Fibroblast of lung (primary cell): ENCODE results near the gene SMOC2.

Experiments
- CTCF ChIP-seq, 2 donors: IDR thresholded peaks in 1 of 2; conservative IDR thresholded peaks in 1 of 2; 1 replicate in 1 of 2; 2 replicates in 1 of 2; pipeline ENCODE4 v1.5.1; 2011 to 2012; ENCODE audit warnings: low read length in 2 of 2, control low read depth in 1 of 2, inconsistent platforms in 1 of 2, low read depth in 1 of 2, mild to moderate bottlenecking in 1 of 2
- EZH2 ChIP-seq: IDR thresholded peaks from 2 replicates; pipeline ENCODE4 v1.5.1; 2012; ENCODE audit warnings: low read length, control low read depth, mild to moderate bottlenecking; ENCODE audit errors: missing control alignments

- no peak for TF ChIP-seq CTCF (conservative IDR thresholded peaks at IDR 0.05 in 1 of 2, IDR thresholded peaks at IDR 0.05 in 1 of 2; ENCODE audit: low read depth in 1 of 2, low read length in 2 of 2)
- no peak for TF ChIP-seq EZH2
These were observed 142.1 kb downstream of the SMOC2 start for GRCh38 chr6:168583126-168583525.
